Fibroblast of skin of right biceps (primary cell): ENCODE results near the gene SH3RF1.
"Not testable (repeated sequence)": the region's sequence is repeated elsewhere in the genome, so short reads cannot be mapped to it uniquely, and the experiment has no call there.

ENCODE experiments used
- DNase-seq: peaks from one replicate; pipeline ENCODE4 v3.0.0-alpha.2; 2013

SH3RF1 gene

DNA sequence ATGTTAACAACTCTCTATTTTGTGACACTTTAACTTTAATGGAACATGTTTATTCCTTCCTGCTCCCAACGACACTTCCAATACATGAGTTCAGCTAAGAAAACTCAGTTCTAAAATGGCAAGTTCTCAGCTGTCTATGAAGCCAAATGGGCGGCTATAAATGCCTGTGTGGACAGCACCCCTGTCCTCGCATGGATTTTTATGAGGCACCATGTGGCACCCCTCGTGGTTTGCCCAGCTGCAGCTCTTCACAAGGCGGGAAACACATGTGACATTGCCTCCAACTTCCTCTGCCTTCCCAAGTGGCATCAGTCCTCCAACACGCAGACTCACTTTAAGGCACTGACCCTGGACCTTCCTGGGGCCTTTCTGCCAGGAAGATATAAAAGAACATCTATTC is 48.0 kb downstream of the SH3RF1 start:
- no peak for DNase-seq

DNA sequence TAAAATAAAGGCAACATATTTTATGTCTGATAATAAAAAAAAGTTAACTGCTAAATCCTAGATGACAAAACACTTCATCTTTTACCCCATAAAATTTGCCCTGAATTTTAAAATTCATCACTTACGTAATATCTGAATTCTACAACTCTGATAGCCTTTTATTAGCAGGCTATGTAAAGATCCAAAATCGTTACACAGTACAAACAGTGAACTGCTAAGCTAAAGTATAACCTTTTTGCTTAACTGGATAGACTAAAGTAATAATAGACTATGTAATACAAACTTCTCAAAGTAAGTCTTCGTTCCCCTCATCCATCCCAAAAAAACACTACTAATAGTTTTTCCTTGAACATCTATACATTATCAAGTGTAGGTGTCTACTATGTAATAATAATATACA is 49.1 kb downstream of the SH3RF1 start:
- DNase-seq = no peak

DNA sequence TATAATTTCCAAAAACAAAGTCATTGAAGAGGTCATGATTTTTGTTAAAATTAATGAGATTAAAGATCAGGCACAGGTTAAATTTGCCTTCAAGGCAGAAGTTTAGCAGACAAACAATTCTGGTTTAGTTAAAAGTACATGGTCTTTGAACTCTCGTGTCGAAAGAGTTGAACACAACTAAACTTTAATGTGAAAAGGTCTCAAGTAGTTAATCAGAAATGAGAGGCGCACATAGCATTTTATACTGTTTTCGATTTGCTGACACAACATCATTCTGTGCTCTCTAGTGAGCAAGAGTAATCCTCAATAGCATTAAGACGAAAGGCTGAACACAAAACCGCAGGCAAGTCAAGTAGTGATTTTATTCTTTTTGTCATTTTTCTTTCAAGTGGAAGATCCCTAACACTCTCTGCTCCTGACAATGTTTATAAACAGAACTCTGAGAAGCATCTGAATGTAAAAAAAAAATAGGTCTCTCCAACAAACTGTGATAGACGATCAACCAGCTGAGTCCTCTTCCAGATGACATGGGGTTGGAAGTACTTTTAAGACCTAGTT is 49.8 kb downstream of the SH3RF1 start:
- no peak for DNase-seq

DNA sequence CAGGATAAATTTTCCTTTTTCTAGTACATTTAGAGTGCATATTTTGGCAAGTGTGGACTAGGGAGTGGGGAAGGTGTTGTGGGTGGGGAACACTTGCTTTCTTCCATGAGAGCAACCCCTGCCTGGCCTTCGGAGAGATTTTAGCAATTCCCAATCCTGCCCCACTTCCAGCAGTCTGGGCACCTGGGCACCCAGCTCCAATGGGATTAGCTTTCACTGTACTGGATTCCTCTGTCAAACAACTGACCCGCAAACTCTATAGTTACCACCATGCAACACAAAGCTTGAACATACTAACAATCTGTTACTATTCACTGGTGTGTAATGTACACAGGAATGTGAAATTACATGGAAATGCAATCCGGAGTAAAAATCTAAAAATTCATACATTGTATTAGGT is 50.3 kb downstream of the SH3RF1 start:
- no peak for DNase-seq

DNA sequence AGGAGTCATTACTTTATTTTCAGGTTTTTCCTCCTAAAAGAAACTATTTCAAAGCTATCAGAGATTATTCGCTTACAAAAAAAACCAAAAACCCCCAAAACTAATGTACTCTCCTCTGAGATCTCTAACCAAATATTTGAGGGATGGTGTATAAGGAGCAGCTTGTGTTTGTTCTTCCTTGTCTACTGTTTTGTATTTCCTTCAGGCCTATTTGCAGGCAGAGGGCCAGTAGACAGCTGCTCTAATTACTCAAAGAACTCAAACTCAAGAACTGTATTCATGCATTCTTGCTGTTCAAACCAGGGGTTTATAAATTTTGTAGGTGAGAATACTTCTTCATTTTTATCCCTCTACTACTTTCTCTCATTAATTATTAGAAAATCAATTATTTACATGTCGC is 51.3 kb downstream of the SH3RF1 start:
- no peak for DNase-seq

DNA sequence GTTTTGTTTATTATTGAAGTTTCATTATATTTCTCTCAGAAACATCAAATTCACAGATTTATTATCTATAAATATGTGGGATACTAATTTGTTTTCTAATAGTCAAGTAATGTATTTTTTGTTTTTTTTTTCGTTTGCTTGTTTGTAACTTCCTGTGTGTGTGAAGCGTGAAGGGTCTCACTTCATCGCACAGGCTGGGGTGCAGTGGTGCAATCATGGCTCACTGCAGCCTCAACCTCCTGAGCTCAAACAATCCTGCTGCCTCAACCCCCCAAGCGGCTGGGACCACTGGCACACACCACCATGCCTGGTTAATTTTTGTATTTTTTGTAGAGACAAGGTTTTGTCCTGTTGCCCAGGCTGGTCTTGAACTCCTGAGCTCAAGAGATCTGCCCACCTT is 55.1 kb downstream of the SH3RF1 start:
- DNase-seq = no peak

- no peak for DNase-seq
Observed at GRCh38 chr4:169212981-169213380, 57.8 kb downstream of the SH3RF1 start.

DNA sequence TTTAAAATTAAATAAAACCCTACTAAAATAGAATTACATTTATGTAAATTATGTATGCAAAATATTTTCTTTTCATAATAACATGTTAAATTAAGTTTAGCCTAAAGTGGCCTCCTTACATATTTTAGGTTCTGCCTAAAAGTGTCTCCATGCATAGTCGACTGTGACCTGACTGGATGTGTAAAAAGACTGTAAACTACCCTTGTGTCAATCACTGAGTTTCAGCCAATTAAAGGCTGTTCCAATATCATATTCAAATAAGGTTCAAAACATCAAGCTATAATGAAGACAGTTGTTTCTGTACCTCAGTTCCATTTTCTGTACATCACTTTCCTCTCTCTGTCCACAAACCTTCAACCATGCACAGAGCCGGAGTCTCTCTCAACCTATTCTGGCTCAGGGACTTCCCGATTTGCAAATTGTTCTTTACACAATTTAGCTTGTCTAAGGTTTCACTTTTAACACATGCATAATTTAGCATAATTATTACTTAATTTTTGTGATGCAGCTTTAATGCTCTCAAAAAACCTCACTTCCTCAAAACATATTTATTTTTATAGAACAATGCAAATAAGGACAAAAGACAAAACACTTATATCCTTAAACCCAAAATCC is 60.1 kb downstream of the SH3RF1 start:
- no peak for DNase-seq

DNA sequence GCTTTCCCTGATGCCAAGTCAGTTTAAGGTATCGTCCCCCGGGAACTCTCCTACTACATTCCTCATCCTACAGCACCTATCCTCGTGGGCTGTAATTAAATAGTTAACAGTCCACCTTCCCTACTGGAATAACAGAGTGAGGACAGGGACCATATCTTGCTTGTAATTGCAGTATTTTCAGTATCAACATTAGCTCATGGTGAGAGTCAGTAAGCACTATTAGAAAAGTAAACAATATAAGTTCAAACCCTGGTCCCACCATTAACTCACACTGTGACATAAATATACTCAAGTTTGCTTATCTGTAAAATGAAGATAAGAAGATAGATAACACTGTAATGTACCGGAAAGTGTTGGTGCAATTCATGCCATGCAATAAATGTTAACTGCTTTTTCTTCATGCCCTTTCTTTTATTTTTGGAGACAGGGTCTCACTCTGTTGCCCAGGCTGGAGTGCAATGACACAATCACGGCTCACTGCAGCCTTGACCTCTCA is 61.3 kb downstream of the SH3RF1 start:
- no peak for DNase-seq

DNA sequence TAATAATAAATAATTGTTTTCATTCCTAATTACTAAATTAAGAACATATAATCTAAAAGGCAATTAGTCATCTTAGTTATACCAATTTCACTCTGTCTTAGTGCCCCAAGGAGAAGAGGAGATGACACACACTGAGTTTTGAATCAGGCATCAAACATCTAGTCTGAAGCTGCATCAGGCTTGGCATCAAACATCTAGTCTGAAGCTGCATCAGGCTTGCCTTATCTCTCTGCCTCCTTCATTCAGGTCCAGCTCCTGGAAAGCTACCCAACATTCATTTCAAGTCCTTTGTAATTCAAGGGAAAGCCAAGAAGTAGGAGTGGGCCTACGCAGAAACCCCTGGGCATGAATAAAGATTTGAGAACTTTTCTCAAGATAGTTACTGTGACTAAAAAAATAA is 62.2 kb downstream of the SH3RF1 start:
- peak; percentile 41 for DNase-seq

DNA sequence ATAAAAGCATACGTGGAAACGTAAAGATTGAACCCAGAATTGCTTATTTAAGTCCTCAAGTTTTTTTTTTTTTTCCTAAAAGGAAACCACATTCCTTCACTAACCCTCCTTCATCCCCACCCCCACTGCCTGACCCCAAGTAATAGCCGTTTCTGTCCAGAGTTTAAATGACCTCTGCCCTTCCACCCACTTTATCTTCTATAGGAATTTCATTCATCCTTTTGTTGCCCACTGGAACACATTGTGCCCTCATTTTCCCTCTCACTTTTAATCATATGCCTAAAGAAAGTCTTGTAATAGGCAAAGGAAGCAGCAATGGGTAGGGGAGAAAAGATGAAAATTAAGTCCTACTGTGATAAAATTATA is 62.7 kb downstream of the SH3RF1 start:
- DNase-seq = no peak

DNA sequence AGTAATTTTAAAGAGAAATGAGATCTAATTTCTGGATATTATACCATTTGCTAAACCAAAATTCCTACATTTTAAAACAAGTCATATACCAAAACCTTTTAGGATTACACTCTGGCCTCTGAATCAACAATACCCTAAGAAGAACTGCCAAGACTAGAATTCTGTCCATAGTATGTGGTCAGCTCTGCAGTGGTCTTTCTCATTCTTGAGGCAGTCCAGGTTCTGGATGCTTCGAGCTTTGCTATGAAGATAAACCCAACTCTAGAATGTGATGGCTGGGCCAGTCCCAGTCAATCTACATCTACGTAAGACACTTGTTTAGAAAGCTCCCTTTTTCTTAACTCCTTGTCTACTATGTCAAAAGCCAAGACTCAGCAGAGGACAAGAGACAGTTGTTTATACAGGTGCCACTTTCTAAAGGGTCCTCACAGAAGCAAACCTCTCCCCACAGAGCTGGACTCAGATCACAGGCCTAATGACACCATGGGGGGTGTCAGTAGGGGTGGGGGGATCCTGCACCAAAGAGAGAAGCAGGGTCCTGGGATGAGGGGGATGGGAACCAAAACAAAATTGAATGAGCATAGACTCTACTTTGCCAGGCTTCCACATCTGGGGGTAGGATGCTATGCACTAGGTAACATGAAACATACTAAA is 63.2 kb downstream of the SH3RF1 start:
- DNase-seq = no peak

- DNase-seq = no peak
Observed at GRCh38 chr4:169205744-169206080, 65.0 kb downstream of the SH3RF1 start.

- peak; percentile 27 for DNase-seq
Observed at GRCh38 chr4:169205075-169205743, 65.5 kb downstream of the SH3RF1 start.

DNA sequence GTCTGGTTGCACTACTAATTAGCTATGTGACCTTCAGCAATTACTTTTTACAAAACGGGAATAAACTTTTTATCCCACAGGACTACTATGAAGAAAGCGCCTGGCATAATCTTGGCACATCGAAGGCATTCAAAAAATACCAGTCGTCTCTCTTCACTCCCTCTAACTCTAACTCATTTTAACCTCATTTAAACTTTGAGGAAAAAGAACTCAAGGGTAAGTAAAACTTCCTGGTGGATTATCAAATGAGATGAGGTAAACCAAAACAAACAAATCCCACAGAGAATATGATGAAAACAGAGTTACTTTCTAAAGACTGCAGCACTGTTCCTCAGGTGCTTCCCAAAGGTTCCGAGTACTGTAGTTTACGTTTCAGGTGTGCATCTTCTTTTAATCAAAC is 66.9 kb downstream of the SH3RF1 start:
- DNase-seq = no peak

GRCh38 chr4:169203278-169203677 is 67.5 kb downstream of the SH3RF1 start:
- DNase-seq = not testable (repeated sequence)

- no peak for DNase-seq
Observed at GRCh38 chr4:169202878-169203277, 67.9 kb downstream of the SH3RF1 start.

DNA sequence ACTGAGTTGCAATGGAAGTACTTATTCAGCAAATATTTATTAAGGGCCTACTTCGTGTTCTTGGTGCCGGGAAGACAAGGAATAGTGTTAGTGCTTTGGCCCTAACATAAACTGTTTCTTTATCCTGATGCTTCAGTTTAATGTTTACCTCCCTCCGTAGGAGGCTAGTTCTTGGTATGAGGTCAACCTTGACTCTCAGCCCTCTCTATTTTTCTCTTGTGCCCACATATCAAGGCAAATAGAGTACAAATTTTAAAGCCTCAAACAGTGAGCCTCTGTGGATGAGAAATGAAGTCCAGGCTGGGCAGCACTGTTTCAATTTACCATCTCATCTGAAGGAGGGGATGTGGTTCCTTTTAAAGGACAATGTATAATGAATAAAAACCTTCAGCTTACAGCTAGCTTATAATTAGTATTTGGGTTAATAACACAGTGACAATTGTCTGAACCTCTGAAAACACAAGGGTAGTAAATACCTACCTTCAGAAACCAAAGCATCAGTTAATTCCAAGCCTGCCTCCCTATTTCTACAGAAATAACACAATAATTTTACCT is 68.5 kb downstream of the SH3RF1 start:
- no peak for DNase-seq

GRCh38 chr4:169201222-169202144 is 69.3 kb downstream of the SH3RF1 start:
- peak; percentile 45 for DNase-seq

DNA sequence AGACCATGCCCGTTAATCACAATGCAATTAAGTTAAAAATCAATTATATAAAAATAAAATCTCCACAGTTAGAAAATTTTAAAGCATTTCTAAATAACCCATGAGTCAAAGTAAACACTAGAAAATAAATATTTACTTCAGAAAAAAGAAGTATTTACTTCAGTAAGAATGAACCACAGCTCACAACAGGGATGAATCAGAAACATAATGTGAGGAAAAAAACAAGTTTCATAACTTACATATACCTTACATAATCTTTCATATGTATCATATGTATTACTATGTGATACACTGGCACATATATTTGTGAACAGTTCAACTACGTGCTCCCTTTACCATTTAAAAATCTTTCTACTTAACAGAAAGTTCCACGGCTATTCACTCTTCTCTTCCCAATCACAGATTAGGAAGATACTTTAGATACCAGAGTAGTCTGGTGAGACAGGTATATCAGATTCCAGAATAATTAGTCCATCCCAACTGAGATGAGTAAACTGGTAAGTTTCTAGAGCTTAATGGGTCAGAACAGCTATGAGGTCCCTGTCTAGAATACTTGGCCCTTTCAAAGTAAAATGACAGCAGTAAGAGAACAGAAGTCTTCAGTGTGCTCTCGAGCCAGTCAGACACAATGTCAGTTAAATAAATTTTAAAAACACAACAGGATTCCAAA is 70.3 kb downstream of the SH3RF1 start:
- no peak for DNase-seq

GRCh38 chr4:169199184-169199583 is 71.6 kb downstream of the SH3RF1 start:
- no peak for DNase-seq

GRCh38 chr4:169198167-169198566 is 72.6 kb downstream of the SH3RF1 start:
- DNase-seq = no peak
